Hematopoietic multipotent progenitor cell treated with erythropoietin and hydrocortisone succinate and interleukin-3 and kit ligand, for 4 days (in vitro differentiated cells): Measurements from ENCODE around the gene SPATS2L.

Experiments
- DNase-seq: peaks from one replicate; pipeline ENCODE4 v3.0.0-alpha.2; 2015

Gene SPATS2L

DNA sequence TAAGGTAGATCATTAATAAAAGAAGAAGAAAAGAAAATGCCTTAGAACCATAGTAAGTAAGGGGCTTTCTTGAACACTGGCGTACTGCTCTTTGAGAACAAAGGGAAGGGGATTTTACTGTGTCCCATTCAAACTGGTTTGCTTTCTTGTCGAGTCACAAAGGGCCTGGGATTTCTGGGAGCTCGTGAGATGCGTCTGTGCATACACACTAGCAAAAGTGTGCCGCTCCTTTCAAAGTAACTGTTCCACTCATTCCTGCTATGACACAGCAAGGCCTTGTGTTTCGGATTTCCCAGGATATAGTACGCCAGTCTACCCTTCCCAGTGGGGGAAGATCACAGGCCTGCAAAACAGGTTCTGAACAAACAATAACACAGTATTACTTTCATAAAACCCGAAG, 110.4 kb downstream of the SPATS2L start:
- DNase-seq: no peak

DNA sequence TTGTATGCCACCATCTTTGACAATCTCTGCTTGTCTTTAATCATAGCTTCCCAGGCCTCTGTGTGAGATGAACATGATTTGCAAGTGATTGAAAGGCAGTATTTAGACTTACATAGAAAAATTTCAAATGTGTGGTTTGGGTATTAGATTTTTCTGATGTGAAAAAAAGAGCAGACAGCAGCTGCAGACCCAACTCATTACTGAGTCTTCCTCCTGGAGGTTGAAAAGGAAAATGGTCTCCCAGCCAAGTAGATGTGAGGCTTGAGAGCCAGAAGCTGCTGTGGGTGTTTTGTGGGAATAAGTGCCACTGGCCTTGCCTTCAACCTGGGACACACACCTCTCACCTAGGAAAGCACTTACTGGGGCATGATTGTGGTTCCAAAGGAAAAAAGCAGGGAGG, 110.9 kb downstream of the SPATS2L start:
- no peak for DNase-seq

DNA sequence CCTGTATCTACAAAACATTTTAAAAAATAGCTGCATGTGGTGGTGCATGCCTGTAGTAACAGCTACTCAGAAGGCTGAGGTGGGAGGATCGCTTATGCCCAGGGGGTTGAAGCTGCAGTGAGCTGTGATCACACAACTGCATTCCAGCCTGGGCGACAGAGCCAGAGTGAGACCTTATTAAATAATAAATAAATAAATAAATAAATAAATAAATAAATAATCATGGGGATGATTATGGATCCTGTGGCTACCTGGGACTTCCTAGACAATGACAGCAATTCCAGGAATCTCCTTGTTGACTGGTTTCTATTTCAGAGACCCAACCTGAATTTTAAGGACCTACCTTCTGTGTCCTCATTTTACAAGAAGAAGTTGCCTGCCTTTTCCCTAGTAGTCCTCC, 111.9 kb downstream of the SPATS2L start:
- no peak for DNase-seq

DNA sequence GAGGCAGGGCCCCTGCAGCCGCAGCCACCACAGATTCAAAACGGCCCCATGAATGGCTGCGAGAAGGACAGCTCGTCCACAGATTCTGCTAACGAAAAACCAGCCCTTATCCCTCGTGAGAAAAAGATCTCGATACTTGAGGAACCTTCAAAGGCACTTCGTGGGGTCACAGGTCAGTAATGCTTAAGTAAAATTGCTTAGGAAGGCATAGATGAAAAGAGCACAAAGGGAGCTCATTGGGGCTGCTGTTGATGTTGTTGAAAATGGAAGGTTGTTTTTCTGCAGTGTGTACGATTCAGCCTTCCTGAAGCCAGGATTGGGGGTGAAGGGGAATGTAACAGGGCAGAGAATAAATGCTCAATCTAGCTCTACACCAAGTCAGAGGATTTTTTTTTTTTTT, 112.8 kb downstream of the SPATS2L start:
- DNase-seq: no peak

DNA sequence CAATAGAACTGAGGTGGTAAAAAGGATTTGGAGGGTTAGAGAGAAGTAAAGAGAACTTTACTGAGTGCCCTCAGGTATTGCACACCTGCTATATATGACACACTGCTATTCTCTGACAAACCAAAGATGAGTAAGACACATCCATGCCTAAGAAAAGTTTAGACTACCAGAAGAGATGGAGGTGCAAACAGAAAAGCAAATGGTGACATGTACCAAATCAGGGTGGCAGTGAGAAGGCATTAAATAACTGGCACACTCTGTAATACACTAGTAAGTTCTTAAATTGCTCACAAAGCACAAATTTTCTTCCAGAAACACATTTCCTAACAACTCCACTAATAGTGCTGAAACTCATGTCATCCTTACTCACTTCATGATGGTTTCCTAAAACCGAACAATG, 114.8 kb downstream of the SPATS2L start:
- DNase-seq: no peak

DNA sequence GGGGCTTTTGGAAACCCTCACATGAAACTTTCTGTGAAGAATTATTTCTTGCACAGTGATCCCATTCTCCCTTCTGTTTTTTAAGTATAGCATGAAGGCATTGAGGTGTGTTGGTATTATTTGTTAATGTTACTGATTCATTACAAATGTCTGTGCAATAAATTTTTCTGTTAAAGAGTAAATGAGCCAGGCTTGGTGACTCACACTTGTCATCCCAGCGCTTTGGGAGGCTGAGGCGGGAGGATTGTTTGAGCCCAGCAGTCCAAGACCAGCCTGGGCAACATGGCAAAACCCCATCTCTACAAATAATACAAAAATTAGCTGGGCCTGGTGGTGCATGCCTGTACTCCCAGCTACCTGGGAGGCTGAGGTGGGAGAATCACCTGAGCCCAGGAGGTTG, 115.6 kb downstream of the SPATS2L start:
- DNase-seq: no peak

DNA sequence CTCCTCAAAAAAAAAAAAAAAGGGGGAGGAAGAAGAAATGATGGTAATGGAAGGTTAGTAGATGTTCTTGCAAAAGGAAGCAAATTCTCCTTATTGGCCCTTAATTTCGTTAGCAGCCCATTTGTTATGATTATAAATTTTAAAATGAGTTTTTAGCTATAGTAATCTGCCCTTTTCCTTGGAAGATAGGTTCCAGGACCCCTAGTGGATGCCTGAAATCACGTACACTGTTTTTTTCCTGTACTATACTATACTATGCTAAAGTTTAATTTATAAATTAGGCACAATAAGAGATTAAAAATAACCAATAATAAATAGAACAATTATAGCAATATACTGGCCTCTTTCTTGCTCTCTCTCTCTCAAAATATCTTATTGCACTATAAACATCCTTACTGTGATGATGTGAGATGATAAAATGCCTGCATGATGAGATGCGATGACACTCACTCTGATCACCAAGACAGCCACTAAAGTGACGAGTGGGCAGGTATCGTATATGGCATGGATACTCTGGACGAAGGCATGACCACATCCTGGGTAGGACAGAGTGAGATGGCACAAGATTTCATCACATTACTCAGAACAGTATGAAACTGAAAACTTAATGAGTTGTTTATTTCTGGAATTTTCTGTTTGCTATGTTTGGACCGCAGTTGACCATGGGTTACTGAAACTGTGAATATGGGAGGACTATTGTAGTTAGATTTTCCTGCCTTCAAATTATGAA, 116.2 kb downstream of the SPATS2L start:
- DNase-seq: no peak

DNA sequence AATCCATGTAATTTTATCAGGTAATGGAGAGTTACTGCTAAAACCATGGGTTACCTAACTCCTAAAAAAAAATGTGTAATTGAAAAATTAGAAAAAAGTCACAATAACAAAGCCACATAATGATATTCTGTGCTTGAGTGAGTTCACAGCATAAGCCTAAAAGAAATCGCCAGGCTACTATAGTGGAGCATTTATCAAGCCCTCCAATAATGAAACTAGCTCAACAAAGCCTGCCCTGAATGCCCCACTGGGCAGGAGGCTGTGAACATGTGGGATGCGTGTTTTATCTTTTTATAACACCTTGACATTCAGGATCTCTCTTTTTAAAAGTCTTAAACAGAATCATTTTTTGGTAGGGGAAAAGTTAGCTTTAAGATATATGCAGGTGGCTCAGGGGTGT, 117.0 kb downstream of the SPATS2L start:
- DNase-seq: peak; percentile 5

DNA sequence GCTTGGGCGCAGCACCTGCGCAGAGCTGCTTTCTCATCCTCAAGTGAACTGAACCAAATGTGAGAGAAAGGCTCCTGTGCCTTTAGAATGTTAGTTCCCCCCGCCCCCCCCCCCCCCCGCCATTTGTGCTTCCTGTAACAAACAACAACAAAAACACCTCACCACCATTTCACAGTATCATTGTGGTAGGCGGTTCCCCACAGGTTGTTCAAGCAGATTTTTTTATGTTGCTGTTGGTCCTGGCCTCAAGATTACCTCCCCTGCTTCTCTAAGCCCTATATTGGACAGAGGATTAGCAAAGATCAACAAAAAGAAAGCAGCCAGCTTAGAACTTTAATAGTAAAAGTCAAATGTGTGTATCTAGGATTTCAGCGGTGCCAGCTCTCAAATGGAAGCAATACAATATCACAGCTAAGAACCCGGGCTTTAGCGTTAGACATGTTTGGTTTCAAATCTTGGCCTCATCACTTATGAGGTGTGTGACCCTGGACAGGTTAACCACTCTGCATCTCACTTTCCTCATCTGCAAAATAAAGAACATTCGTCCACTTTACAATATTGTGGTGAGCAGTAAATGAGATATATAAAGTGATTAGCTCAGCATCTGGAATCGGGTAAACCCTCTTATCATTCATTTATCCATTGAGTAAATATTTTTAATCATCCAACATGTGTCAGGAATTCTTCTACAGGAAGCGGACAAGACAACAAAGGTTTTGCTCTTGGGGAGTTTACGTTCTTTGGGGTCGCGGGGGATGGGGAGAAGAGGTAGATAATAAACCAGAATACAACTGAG, 118.7 kb downstream of the SPATS2L start:
- no peak for DNase-seq

DNA sequence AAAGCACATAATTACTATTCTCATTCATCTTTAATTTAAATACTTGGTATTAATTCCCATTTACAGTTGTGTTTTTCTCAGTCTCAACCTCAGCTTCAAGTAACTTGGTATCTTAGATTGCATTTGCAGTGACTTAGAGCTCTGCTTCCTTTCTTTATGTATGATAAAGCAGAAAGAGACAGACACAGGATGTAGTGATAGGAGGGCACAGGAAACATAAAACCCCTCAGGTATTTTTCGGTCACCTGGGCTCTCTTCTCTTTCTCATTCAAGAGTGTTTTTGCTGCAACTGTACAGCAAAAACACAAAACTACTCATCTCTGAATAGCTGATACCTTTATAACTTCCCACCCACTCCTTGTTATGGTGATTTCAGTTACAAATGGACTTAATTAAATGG, 120.3 kb downstream of the SPATS2L start:
- no peak for DNase-seq

DNA sequence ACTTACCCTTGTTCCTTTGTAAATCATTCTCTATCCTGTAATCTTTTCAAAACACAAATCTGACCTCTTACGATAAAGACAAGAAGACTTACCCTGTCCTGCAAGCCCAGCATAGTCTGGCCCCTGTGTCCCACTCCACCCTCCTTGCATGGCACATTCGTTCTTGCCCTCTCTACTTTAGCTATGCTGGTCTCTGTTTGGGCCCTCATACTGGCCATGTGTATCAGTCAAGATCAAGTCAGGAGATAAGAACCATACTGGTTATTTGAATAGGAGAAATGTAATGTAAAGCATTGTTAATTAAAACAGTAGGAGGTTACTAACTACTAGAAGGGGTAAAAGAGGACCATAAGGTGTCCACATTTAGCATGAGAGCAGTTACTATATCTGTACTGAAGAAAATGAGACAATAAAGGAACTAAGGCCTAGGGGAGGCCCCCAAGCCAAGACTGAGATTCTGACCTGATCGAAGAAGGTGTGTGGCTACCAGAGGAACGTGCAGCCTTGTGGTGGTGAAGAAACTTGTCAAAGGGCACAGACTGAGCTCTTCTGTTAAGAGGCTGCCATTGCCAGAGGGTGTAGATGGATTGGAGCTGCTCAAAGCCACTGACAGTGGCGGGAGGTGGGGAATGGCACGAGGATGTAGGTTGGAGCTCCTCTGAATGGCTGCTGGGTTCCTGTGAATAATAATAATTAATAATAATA, 122.6 kb downstream of the SPATS2L start:
- no peak for DNase-seq

DNA sequence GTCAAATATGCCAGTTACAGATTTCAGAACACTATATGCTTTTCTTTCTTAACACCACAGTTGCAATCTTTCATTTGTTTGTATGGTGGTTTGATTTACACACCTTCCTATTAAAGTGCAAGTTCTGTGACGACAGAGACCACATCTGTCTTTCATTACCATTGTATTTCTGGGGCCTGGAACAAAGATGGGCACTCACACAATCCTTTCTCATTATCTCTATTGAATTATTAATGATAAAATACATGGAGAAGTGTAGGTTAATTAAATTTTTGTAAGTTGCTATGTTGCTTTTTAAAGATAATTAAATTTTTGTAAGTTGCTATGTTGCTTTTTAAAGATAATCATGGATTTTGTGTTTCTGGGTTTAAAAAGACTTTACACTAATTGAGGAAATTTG, 123.5 kb downstream of the SPATS2L start:
- no peak for DNase-seq

DNA sequence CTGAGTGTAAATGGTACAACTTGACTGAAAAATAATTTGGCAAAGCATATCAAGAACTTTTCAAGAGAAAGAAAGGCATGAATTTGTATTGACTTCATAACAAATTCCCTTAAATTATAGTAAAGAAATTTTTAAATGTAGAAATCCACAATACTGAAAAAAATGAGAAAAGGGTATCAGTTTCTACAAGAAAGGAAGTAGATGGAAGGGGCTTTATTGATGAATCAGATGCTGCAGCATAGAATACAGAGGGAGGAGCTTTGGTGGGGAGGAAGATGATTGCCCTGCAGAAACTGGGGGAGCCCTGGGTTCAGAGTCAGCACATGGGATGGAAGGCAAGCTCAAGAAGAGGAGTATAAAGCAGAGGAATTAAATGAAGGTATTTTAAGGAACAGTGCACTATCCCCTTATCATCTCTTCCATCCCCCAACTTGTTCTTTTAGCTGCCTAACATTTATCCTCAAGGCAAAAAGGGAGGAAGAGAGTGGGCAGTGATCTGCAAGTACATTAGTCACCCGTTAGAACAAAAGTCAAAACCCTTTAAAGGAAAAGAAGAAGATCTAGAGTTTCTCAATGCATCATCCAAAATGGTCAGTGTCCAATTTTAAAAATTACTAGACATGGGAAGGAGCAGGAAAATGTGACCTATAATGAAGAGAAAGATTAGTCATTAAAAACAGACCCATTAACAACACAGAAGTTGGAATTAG, 125.7 kb downstream of the SPATS2L start:
- DNase-seq: no peak

DNA sequence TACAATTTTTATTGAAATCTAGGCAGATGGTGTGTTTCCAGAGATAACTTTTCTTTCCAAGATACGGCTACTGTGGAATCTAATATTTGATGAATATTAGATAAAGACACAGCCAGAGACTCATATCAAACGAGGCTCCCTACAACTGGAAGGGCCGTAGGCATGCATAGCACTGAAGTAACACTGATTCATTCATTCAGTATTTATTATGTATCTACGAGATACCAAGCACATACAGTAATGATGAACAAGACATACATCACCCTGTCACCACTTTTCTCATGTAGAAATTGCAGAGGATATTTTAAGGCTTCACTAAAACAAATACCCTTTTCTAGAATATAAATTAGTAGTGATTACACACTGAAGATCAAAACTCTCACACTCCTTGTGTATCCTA, 128.9 kb downstream of the SPATS2L start:
- DNase-seq: no peak

DNA sequence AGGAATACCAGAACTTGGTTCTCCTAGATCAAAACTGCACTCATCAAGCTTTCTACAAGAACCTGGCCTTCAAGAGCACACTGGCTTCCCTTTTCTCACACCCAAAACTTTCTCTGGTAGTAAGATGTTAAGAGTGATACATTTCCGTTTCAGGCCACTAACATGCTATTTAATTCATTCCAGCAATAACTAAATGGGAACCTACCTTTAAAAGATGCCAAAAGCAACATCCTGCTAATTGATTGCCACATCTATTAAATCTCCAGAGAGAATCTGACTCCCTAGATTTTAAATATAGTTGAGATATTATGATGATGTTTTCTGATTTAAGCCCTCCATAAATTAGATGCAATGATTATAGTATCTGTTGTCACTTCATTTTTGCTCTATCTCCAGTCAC, 131.8 kb downstream of the SPATS2L start:
- DNase-seq: no peak

DNA sequence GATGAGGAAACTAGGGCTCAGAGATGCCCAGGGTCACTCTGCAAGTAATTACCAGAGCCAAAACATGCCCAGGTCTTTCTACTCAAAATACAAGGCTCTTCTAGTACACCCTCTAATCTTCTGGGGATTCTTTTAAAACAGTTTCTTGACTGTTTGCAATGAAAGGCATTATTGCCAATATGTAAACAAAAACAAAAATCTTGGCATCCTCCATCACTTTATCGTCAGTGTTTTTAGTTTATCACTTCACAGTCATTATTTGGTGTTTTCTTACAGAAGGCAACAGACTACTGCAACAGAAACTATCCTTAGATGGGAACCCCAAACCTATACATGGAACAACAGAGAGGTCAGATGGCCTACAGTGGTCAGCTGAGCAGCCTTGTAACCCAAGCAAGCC, 132.4 kb downstream of the SPATS2L start:
- DNase-seq: no peak

DNA sequence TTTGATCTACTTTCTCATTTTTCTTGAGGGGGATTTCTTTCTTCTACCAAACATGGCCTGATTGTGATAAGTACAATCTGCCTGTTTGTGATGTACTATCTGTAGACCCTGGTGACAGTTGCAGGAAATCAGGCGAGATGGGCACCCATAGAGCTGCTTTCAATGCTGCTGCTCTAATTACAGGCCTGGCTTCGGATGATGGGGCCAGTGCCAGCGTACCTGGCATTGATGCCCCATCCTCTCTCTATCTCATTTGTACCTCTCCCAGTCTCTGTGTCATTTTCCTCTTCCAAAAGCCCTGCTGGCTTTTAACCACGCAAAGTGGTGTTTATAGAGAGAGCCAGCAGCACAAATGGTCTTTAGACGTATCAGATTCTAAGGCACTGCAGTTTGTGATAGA, 133.5 kb downstream of the SPATS2L start:
- DNase-seq: no peak

DNA sequence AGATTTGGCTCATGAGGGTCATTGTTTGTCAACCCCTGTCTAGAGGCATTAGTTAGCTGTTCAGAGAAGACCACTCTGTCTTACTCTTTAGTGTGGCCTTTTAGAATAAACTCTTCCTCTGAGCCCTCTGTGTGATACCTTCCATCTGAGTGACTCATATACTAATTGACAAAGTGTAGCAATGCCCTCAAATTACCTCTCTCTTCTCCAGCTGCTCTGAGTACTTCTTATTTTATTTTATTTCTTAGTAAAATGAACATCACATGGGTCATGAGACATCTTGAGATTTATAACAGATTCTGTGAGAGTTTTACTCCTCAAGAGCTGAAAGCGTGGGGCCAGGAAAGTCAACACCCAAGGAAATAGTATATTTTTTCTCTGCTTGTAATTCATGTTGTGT, 136.0 kb downstream of the SPATS2L start:
- DNase-seq: no peak

DNA sequence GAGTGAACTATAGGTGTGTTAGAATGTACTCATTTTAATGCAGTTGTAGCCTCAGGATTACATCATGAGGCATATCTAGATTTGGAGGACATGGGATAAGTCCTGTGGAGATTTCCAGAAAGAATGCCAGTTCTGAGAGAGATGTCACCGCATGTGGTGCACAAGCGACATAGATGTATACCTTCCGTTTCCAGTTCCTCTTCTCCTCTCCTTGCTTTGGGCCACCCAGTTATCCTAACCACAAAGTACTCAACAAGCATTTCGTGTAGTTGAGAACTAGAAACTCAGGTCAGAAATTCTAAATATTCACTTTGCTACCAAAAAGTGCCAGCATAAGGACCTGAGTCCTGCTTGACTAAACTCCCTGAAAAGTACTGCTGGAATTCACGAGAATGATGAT, 136.9 kb downstream of the SPATS2L start:
- no peak for DNase-seq

DNA sequence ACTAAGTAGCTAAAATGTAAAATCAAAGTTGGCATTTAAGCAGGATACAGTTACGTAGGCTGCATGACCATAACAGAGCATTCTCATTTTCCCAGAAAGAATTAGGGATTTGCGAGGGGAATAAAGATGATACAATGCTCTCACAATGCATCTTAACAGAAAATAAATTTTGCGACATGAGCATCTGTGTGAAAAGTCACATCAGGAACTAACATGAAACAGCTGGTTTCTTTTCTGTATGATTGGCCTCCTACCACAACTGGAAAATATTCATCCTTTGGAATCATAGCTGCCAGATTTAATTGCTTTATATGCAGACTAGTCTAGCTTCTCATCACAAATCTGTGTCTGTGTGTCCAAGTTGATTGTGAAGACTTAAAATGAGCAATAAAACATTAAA, 137.4 kb downstream of the SPATS2L start:
- DNase-seq: no peak

DNA sequence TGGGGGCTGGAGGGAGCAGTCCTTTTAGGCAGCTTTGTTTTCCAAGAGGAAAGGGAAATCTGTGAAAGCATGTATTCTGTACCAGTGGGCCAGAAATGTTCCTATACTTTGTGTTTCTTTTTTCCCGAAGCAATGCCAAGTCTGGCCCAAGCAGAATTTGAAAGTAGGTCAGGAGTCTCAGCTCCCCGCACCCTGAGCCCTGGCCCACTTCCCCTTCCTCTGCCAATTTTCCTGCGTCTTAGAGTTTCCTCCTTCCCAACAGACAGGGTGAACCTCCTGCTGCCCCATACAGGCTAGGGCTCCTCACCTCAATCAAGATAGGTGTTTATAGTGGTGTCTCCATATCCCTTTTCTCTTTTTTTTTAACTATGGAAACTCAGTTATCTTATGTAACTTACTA, 138.0 kb downstream of the SPATS2L start:
- no peak for DNase-seq

DNA sequence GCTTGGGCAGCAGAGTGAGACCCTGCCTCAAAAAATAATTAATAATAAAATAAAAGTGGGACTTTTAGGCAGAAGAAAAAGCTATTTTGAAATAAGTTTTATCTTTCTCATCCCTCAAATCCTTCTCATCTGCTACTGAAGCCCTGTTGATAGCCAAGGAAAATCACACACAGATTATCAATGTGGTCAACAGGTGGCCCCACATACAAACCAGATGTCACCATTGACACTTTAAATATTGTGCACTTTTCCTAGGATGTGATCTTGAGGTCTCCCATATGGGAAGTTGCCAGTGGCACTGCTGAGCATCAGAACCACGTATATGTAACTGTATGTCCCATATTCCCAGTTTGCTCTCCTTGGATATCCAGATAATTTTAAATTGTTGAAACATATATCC, 138.8 kb downstream of the SPATS2L start:
- DNase-seq: no peak

DNA sequence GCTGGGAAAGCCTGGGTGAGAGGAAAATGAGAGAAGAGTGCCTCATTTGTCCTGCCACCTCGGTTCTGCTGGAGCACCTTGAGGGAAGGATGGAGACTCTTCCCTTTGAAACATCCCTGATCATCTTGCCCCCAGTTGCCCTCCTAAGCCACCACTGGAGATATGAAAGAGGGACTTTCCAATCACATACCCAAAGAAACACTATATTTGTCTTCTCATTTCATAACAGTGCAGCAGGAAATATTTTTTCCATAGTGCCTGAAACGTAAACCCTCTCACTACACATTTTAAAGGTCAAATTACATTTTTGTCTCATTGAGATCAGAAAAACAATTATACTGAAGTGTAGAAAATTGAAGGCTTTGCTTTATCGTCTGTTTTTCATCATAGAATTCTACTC, 140.1 kb downstream of the SPATS2L start:
- no peak for DNase-seq
